MM.1S (cell line): Measurements from ENCODE around the gene CLDN25.

ENCODE experiments used
- CTCF ChIP-seq: fragments of 300-600 bp; sonication (generic); IDR thresholded peaks from 2 replicates; pipeline ENCODE4 v1.5.1; 2016; ENCODE audit warnings: antibody characterized with exemption, low read length, mixed read lengths
- EZH2 ChIP-seq: fragments of 300-600 bp; sonication (generic); optimal IDR thresholded peaks from 2 replicates; pipeline ENCODE3; 2017; ENCODE audit warnings: low read depth, mild to moderate bottlenecking, antibody characterized with exemption, low read length, mixed read lengths
- EZH2phosphoT487 ChIP-seq: fragments of 300-600 bp; sonication (generic); IDR thresholded peaks from 2 replicates; pipeline ENCODE4 v1.6.1; 2018; ENCODE audit warnings: antibody characterized with exemption, low read length

GRCh38 chr11:113814181-113814580, 34.6 kb downstream of the CLDN25 start:
- TF ChIP-seq CTCF: no peak
- no peak for TF ChIP-seq EZH2phosphoT487
- no peak for TF ChIP-seq EZH2
